ENCODE results near the gene JAKMIP3.

The JAKMIP3 gene

GRCh38 chr10:132065491-132066105 is at the start of gene JAKMIP3:
Gene JAKMIP3, plus strand, starts transcription at chr10:132065946. Its CDS starts 38,863 bp downstream, at chr10:132104809.
- no peak for DNase-seq (ENCODE audit: low read depth)

GRCh38 chr10:132016514-132016913 is 49.2 kb upstream of the JAKMIP3 start:
- no peak for DNase-seq (ENCODE audit: low read depth)

GRCh38 chr10:132018446-132018845 is 47.3 kb upstream of the JAKMIP3 start:
- no peak for DNase-seq (ENCODE audit: low read depth)

- no peak for DNase-seq (ENCODE audit: low read depth)
Measured at GRCh38 chr10:132019366-132019765, 46.4 kb upstream of the JAKMIP3 start.

GRCh38 chr10:132020456-132020855 is 45.3 kb upstream of the JAKMIP3 start:
- DNase-seq (ENCODE audit: low read depth) = no peak

GRCh38 chr10:132021046-132021445 is 44.7 kb upstream of the JAKMIP3 start:
- DNase-seq (ENCODE audit: low read depth) = no peak

GRCh38 chr10:132021504-132022143 is 44.1 kb upstream of the JAKMIP3 start:
- no peak for DNase-seq (ENCODE audit: low read depth)

- DNase-seq (ENCODE audit: low read depth) = no peak
Measured at GRCh38 chr10:132022241-132022640, 43.5 kb upstream of the JAKMIP3 start.

GRCh38 chr10:132023092-132023811 is 42.5 kb upstream of the JAKMIP3 start:
- DNase-seq (ENCODE audit: low read depth) = no peak

GRCh38 chr10:132027423-132027983 is 38.2 kb upstream of the JAKMIP3 start:
- DNase-seq (ENCODE audit: low read depth) = no peak

- no peak for DNase-seq (ENCODE audit: low read depth)
Measured at GRCh38 chr10:132028706-132029105, 37.0 kb upstream of the JAKMIP3 start.

- DNase-seq (ENCODE audit: low read depth) = no peak
Measured at GRCh38 chr10:132030898-132031463, 34.8 kb upstream of the JAKMIP3 start.

GRCh38 chr10:132033632-132034031 is 32.1 kb upstream of the JAKMIP3 start:
- DNase-seq (ENCODE audit: low read depth) = no peak

GRCh38 chr10:132035476-132035875 is 30.3 kb upstream of the JAKMIP3 start:
- no peak for DNase-seq (ENCODE audit: low read depth)

- DNase-seq (ENCODE audit: low read depth) = no peak
Measured at GRCh38 chr10:132036153-132036886, 29.4 kb upstream of the JAKMIP3 start.

GRCh38 chr10:132036887-132037675 is 28.7 kb upstream of the JAKMIP3 start:
- no peak for DNase-seq (ENCODE audit: low read depth)

GRCh38 chr10:132037676-132037975 is 28.1 kb upstream of the JAKMIP3 start:
- DNase-seq (ENCODE audit: low read depth) = no peak

GRCh38 chr10:132039371-132039770 is 26.4 kb upstream of the JAKMIP3 start:
- DNase-seq (ENCODE audit: low read depth) = no peak

- no peak for DNase-seq (ENCODE audit: low read depth)
Measured at GRCh38 chr10:132040046-132040445, 25.7 kb upstream of the JAKMIP3 start.

GRCh38 chr10:132041340-132041739 is 24.4 kb upstream of the JAKMIP3 start:
- no peak for DNase-seq (ENCODE audit: low read depth)

Measured in HS-27A (cell line).